LNCAP (cell line): Measurements from ENCODE around the gene CUEDC2.

ENCODE experiments used
- TF ChIP-seq, protein P1 (sequence below): fragments of 450-650 bp; IDR thresholded peaks from 2 replicates; pipeline ENCODE4 v1.5.1; 2017; ENCODE audit warnings: mild to moderate bottlenecking

The CUEDC2 gene

DNA sequence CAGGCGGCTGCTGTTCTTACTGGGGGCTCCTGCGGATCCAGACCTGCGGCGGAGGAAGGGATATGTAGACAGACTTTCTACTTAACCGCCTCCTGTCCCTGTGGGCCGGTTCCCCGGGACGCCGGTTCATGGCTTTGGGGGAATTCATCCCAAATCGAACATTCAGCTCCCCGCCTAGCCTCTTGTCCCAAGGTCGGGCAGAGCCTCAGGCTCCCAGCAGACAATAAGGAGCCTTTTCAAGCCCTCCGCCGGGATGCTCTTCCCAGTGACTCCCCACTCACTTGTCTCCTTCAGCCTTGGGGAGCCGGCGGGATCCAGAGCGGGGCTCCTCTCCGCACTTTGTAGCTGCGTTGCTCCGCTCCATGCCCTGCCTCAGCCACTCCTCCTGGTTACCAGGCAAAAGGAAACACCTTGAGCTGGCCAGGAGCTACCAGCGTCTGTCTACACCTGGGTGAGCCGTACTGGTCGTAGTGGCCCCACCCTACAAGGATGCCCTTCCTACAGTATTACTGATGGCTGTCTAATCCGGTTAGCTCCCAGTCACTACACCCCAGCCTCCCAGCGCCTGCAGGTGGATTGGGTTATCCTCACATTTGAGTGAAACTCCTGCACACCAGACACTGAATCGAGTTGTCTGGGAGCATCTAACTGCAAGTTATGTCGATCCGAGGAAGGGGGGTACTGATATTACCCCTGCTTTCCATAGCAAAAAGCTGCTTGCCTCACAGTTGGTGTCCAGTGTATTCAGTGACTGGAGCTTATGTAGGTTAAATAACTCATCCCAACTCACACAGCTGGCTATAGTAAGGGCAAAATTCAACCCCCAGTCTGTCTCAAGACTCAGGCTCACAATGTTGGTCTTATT, 19.0 kb upstream of the CUEDC2 start, which contains the start of gene C10orf95:
C10orf95 (minus strand) TSS at position 439 of the 865 bp plus-strand sequence. CDS start 450 bp downstream, outside the sequence.
- TF ChIP-seq, protein P1, sequence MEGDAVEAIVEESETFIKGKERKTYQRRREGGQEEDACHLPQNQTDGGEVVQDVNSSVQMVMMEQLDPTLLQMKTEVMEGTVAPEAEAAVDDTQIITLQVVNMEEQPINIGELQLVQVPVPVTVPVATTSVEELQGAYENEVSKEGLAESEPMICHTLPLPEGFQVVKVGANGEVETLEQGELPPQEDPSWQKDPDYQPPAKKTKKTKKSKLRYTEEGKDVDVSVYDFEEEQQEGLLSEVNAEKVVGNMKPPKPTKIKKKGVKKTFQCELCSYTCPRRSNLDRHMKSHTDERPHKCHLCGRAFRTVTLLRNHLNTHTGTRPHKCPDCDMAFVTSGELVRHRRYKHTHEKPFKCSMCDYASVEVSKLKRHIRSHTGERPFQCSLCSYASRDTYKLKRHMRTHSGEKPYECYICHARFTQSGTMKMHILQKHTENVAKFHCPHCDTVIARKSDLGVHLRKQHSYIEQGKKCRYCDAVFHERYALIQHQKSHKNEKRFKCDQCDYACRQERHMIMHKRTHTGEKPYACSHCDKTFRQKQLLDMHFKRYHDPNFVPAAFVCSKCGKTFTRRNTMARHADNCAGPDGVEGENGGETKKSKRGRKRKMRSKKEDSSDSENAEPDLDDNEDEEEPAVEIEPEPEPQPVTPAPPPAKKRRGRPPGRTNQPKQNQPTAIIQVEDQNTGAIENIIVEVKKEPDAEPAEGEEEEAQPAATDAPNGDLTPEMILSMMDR, result no peak

DNA sequence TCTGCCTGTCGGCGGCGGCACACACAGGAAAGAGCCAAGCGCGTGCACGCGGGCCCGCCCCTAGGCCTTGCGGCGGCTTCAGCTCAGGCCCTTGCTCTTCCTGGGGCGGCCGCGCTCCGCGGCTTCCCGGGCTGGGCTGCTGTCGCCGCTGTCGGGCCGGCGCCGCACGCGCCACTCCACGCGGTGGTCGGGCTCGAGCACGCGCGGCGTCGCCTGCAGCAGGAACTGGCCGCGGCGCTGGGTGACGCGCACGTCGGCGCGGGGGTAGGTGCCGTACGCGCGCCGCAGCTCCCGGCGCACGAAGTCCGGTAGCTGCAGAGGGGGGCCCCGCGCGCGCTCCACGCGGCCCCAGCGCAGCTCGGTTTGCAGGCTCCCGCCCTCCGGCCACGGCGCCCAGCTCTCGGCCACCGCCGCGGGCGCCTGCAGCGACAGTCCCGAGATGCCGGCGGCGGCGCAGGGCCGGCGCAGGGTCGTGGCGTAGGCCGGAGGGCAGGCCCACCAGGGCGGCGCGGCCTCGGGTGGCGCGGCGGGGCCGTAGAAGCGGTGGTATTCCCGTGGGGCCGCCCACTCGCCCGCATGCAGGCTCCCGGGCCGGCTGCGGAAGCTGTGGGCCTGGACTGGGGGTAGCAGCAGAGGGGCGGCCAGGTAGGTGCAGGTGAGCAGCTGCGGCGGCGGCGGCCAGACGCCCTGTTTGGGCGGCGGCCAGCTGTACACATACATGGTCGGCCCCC, 18.2 kb upstream of the CUEDC2 start:
- TF ChIP-seq, protein P1, result no peak

DNA sequence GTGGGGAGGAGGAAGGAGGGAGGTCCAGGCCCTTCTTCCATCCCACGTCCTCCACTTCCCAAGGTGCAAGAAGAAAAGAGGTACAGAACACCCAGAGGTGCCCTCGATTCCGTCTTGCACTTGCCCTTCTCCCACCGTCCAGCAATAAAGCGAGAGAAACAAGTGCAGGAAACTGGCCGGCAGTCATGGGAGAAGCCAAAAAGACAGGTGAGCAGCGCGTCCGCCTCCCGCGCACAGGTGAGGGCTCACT, 17.7 kb upstream of the CUEDC2 start:
- TF ChIP-seq, protein P1, result no peak

DNA sequence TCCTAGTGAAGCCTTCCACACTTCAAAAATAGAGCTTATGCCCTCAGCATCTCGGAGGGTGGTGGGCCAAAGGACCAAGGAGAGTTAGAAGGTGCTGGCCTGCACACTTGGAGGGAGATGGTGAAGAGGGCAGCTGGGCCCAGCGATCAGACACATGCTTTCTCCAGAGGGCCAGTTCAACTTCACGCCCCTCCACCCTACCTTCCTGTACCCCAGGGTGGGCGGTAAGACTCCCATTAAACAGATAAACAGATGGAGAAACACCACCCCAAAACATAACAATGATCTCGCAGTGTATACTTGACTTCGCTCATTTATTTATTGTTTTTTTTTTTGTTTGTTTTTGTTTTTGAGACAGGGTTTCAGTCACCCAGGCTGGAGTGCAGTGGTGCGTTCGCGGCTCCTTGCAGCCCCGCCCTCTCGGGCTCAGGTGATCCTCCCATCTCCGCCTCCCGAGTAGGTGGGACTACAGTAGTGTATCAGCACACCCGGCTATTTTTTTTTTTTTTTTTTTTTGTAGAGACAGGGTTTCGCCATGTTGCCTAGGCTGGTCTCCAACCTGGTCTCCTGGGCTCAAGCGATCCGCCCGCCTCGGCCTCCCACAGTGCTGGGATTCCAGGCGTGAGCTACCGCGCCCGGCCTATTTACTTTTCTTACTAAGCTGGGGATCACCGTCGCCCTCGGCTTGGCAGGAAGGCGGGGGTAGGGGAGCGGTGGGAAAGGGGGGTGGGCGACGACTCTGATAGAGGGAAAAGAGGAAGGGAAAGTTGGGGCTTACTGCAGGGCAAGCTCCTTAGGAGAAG, 17.1 kb upstream of the CUEDC2 start:
- TF ChIP-seq, protein P1, result no peak

DNA sequence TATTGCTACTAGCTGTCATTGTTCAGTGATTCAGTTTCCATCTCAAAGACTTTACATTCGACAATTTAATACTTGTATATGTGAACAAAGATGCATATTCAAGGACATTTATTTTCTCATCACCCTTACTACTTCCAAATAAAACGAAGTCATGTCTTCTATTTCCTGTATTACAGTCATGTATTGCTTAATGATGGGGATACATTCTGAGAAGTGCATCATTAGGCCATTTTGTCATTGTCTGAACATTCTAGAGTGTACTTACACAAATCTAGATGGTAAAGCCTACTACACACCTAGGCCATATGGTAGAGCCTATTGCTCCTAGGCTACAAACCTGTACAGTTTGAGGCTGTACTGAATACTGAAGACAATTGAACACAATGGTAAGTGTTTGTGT, 12.5 kb upstream of the CUEDC2 start:
- TF ChIP-seq, protein P1, result no peak

DNA sequence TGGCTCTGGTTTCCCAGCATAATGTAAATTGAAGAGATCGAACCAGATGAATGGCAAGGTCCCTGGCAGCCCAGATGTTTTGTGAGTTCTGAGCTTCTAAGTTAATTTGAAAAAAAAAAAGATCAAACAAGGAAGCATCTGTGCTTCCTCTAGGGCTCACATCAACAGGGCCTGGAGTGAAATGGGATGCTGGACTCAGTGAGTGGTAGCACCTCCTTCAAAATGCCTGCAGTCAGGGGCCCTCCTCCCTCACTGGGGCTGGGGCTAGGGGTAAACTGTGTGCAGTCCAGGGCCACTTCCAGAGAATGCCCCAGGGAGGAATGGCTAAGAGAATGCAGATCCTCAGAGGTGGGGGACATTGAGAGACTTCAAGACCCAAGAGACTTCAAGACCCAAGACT, 6.0 kb upstream of the CUEDC2 start:
- TF ChIP-seq, protein P1, result no peak

DNA sequence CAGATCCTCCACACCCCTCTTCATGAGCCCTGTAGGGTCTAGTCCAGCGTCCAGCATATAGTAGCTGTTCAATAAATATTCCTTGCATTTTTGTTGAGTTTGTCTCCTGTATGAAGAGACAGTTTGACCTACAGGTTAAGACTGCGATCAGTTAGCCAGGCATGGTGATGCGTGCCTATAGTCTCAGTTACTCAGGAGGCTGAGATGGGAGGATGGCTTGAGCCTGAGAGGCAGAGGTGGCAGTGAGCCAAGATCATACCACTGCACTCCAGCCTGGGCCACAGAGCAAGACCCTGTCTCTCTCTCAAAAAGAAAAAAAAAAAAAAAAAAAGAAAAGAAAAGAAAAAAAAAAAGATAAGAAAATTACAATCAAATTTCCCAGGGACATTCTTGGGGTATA, 5.1 kb upstream of the CUEDC2 start:
- TF ChIP-seq, protein P1, result no peak
